Retina (tissue), 1 donor: ENCODE data around the gene NANOG.
"Not testable (repeated sequence)": the region's sequence is repeated elsewhere in the genome, so short reads cannot be mapped to it uniquely, and the experiment has no call there.

Source experiments
- DNase-seq: peaks from one replicate; pipeline ENCODE4 v3.0.0-alpha.2; 2016

Gene NANOG

DNA sequence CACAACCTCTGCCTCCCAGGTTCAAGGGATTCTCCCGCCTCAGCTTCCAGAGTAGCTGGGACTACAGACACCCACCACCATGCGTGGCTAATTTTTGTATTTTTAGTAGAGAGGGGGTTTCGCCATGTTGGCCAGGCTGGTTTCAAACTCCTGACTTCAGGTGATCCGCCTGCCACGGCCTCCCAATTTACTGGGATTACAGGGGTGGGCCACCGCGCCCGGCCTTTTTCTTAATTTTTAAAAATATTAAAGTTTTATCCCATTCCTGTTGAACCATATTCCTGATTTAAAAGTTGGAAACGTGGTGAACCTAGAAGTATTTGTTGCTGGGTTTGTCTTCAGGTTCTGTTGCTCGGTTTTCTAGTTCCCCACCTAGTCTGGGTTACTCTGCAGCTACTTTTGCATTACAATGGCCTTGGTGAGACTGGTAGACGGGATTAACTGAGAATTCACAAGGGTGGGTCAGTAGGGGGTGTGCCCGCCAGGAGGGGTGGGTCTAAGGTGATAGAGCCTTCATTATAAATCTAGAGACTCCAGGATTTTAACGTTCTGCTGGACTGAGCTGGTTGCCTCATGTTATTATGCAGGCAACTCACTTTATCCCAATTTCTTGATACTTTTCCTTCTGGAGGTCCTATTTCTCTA lies at the start of gene NANOG:
NANOG (plus strand) TSS at position 519 of the 645 bp plus-strand sequence. CDS start 213 bp downstream, outside the sequence.
- not testable (repeated sequence) for DNase-seq

- no peak for DNase-seq
Measured at GRCh38 chr12:7747246-7747645, 42.0 kb upstream of the NANOG start, which contains the start of gene CLEC4C. TSS of gene CLEC4C (minus strand) at chr12:7747375. CDS start at chr12:7747348, 27 bp downstream.

GRCh38 chr12:7748852-7749251 lies 40.4 kb upstream of the NANOG start:
- no peak for DNase-seq

GRCh38 chr12:7749442-7749841 lies 39.8 kb upstream of the NANOG start:
- DNase-seq = no peak

DNA sequence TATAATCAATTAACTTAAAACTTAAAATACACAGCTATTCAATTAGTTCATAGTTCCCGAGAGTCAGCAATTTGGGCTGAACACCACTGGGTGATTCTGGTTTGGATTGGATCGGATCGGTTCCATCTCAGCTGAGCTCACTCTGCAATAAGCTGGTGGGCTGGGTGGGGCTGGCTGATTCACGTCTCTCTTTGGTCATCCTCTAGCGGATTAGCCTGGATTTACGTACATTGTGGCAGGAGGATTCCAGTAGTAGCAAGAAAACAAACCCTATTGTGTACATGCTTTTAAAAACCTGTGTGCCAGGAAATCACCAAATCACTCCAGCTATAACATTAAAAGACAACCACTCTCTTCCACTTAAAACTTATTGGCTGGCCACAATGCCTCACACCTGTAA lies 38.9 kb upstream of the NANOG start:
- no peak for DNase-seq

- DNase-seq = no peak
Measured at GRCh38 chr12:7751394-7751793, 37.8 kb upstream of the NANOG start.

- DNase-seq = not testable (repeated sequence)
Measured at GRCh38 chr12:7751941-7752922, 37.0 kb upstream of the NANOG start.

GRCh38 chr12:7755668-7756067 lies 33.5 kb upstream of the NANOG start:
- not testable (repeated sequence) for DNase-seq

- DNase-seq = no peak
Measured at GRCh38 chr12:7756993-7757392, 32.2 kb upstream of the NANOG start.

- no peak for DNase-seq
Measured at GRCh38 chr12:7758766-7759140, 30.4 kb upstream of the NANOG start.

DNA sequence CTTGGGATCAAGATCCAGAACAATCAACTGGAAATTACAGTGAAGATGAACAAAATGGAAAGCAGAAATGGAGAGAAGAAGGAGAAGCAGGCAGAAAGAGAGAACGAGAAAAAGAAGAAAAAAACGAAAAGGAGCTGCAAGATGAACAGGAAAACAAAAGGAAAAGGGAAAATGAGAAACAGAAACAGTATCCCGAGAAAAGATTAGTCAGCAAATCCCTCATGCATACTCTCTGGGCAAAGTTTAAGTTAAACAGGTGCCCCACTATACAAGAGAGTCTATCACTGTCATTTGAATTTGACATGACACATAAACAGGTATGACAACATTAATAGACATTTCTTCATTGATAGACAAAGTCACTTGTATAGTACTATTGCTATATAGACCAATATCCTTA lies 19.2 kb upstream of the NANOG start:
- DNase-seq = no peak

DNA sequence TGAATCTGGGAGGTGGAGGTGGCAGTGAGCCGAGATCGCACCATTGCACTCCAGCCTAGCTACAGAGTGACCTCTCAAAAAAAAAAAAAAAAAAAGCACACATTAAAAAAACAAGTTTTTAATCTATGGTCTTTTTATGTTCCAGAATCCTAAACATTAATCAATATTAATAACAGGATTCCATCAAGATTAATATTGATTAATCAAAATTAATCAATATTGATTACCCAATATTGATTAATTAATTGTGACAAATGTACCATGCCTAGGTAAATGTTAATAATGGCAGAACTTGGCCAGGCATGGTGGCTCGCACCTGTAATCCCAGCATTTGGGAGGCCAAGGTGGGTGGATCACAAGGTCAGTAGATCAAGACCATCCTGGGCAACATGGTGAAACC lies 7.9 kb upstream of the NANOG start:
- no peak for DNase-seq

DNA sequence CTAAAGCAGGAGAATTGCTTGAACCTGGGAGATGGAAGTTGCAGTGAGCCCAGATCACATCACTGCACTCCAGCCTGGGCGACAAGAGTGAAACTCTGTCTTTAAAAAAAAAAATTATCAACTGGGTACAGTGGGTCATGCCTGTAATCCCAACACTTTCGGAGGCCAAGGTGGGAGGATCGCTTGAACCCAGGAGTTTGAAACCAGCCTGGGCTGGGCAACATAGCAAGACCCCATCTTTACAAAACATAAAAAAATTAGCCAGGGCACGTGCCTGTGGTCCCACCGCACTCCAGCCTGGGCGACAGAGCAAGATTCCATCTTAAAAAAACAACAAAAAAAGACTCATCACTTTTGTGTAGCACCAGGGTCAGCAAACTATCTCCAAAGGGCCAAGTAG lies 7.1 kb upstream of the NANOG start:
- no peak for DNase-seq

GRCh38 chr12:7783433-7783832 lies 5.8 kb upstream of the NANOG start:
- not testable (repeated sequence) for DNase-seq

- DNase-seq = no peak
Measured at GRCh38 chr12:7784701-7785100, 4.5 kb upstream of the NANOG start.

DNA sequence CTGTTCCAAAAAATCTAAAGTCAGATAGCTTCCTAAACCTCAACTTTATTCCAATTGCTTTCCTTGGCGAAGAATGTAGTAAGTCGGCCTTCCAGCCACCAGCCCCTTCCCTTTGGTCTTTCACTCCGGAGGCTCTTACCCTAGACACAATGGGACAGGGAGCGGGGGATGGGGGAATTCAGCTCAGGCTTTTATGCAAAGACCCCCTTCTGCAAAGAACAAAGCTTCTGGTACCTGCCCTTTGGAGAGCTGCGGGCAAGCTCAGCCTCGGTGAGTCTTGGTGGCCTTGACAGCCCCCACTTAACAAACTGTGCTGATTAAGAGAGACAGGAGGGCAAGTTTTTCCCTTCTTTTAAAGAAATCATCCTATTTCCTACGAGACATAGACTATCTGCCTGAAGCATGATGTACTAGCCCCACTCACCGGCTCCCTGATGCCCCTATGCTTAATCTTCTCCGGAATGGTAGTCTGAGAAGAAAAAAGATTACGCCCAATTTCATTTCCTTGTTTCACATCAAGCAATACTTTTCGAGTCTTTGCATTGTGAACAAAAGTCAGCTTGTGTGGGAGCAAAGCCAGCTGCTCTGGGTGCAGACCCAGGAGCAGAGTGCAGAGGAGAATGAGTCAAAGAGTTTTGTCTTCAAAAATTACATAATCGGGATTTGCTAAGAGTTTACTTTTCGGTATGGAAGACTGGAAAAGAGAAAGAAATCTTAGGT lies 1.5 kb upstream of the NANOG start:
- DNase-seq = no peak

DNA sequence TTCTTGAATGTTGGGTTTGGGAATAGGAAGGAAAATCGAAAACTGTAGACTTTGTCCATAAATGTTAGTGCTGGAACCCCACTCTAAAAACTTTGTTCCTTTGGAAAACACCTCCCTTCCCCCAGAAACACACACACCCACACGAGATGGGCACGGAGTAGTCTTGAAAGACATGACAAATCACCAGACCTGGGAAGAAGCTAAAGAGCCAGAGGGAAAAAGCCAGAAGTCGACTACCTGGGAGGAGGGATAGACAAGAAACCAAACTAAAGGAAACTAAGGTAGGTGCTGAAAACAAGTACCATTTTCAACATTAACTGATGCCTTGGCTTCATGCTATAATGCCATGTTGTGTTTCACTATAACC lies 925 bp upstream of the NANOG start:
- DNase-seq = no peak

DNA sequence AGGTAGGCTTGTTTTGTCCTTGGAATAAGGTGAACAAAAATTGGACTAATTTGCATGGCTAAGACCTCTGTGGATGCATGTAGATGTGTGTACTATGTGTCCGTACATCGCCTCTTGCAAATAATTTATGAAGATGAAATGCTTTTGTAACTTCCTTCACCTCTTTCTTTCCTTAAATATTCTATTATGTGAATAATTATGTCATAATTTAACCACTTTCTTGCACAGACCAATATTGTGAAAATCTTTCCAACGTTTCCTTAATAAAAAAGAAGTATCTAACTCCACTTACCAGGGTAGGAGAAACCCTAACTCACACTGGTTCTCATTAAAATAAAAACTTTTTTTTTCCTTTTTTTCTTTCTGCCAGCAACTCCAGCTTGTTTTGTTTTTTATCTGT lies 4.0 kb downstream of the NANOG start:
- DNase-seq = no peak

DNA sequence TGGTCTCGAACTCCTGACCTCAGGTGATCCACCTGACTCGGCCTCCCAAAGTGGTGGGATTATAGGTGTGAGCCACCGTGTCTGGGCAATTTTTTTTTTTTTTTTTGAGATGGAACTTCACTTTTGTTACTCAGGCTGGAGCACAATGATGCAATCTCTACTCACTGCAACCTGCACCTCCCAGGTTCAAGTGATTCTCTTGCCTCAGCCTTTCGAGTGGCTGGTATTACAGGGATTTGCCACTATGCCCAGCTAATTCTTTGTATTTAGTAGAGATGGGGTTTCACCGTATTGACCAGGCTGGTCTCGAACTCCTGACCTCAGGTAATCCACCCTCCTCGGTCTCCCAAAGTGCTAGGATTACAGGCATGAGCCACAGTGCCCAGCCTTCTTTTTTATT lies 8.1 kb downstream of the NANOG start:
- DNase-seq = not testable (repeated sequence)

GRCh38 chr12:7797698-7798398 lies 8.6 kb downstream of the NANOG start:
- no peak for DNase-seq

GRCh38 chr12:7798750-7799308 lies 9.6 kb downstream of the NANOG start:
- not testable (repeated sequence) for DNase-seq

GRCh38 chr12:7801460-7801859 lies 12.3 kb downstream of the NANOG start:
- DNase-seq = no peak
